DLD1 (cell line): Measurements from ENCODE around the gene ARHGEF17.

Experiments used
- in situ Hi-C: cut with HindIII; loops from 2 replicates; pipeline ENCODE4 v1.10.0; 2017; ENCODE audit warnings: low sequenced_read_pairs

Gene ARHGEF17

GRCh38 chr11:73379189-73379880, 71.3 kb downstream of the ARHGEF17 start:
- in situ Hi-C loops, result no loop called here

GRCh38 chr11:73380331-73380730, 72.3 kb downstream of the ARHGEF17 start:
- in situ Hi-C loops, result no loop called here

GRCh38 chr11:73380897-73381410, 72.9 kb downstream of the ARHGEF17 start:
- in situ Hi-C loops, result no loop called here

- in situ Hi-C loops, result no loop called here
Observed at GRCh38 chr11:73381589-73381988, 73.5 kb downstream of the ARHGEF17 start.

GRCh38 chr11:73382183-73382582, 74.1 kb downstream of the ARHGEF17 start:
- in situ Hi-C loops, result no loop called here

- in situ Hi-C loops, result no loop called here
Observed at GRCh38 chr11:73382747-73383146, 74.7 kb downstream of the ARHGEF17 start.

- in situ Hi-C loops, result no loop called here
Observed at GRCh38 chr11:73383249-73384124, 75.4 kb downstream of the ARHGEF17 start.

- in situ Hi-C loops, result no loop called here
Observed at GRCh38 chr11:73384125-73384441, 76.0 kb downstream of the ARHGEF17 start.

GRCh38 chr11:73384531-73384871, 76.4 kb downstream of the ARHGEF17 start:
- in situ Hi-C loops, result no loop called here

- in situ Hi-C loops, result no loop called here
Observed at GRCh38 chr11:73384872-73385689, 77.0 kb downstream of the ARHGEF17 start.

GRCh38 chr11:73386016-73386415, 77.9 kb downstream of the ARHGEF17 start:
- in situ Hi-C loops, result no loop called here

GRCh38 chr11:73386546-73386945, 78.5 kb downstream of the ARHGEF17 start:
- in situ Hi-C loops, result no loop called here

GRCh38 chr11:73387594-73388264, 79.7 kb downstream of the ARHGEF17 start:
- in situ Hi-C loops, result no loop called here

GRCh38 chr11:73388265-73389133, 80.4 kb downstream of the ARHGEF17 start:
- in situ Hi-C loops, result no loop called here

GRCh38 chr11:73389134-73389525, 81.1 kb downstream of the ARHGEF17 start:
- in situ Hi-C loops, result no loop called here

- in situ Hi-C loops, result no loop called here
Observed at GRCh38 chr11:73389916-73390315, 81.8 kb downstream of the ARHGEF17 start.

- in situ Hi-C loops, result no loop called here
Observed at GRCh38 chr11:73390601-73391565, 82.8 kb downstream of the ARHGEF17 start.

GRCh38 chr11:73391665-73392064, 83.6 kb downstream of the ARHGEF17 start:
- in situ Hi-C loops, result no loop called here
